ENCODE measurements around the gene TRABD.

DNA sequence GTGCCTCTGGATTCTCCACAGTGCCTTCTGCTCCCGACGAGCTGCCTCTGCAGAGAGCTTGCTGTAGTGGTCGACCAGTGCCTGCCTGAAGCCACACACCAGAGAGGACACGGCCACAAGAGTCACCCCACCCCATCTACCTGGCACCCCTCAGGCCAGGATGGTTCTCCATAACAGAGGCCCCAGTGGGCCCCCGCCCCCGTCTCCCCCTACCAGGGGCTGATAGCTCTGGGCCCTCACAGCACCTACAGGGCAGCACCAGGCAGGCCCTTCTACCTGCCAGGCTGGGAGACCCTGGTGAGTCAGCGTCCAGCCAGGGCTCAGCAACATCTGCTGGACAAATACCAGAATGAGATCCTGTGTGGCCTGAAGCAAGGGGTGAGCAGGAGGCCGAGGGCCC lies 36.8 kb downstream of the TRABD start:
- TF ChIP-seq, protein P1, sequence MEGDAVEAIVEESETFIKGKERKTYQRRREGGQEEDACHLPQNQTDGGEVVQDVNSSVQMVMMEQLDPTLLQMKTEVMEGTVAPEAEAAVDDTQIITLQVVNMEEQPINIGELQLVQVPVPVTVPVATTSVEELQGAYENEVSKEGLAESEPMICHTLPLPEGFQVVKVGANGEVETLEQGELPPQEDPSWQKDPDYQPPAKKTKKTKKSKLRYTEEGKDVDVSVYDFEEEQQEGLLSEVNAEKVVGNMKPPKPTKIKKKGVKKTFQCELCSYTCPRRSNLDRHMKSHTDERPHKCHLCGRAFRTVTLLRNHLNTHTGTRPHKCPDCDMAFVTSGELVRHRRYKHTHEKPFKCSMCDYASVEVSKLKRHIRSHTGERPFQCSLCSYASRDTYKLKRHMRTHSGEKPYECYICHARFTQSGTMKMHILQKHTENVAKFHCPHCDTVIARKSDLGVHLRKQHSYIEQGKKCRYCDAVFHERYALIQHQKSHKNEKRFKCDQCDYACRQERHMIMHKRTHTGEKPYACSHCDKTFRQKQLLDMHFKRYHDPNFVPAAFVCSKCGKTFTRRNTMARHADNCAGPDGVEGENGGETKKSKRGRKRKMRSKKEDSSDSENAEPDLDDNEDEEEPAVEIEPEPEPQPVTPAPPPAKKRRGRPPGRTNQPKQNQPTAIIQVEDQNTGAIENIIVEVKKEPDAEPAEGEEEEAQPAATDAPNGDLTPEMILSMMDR (optimal IDR thresholded peaks at IDR 0.05 in 1 of 3, IDR thresholded peaks at IDR 0.05 in 1 of 3, conservative IDR thresholded peaks at IDR 0.05 in 1 of 3; ENCODE audit: extremely low read depth in 1 of 3, insufficient read depth in 2 of 3, low read length in 3 of 3): no peak
- TF ChIP-seq EZH2 (IDR thresholded peaks at IDR 0.05; ENCODE audit: low read length): no peak

All from keratinocyte (primary cell).